Cardiac muscle cell (in vitro differentiated cells and primary cell): ENCODE data around the gene MIR17HG. TPM values are rescaled to one million over a fixed set of nuclear protein-coding genes. Genes with fewer than 3 reads are reported as not detected.

Experiments
- DNase-seq, 2 donors: peaks; one replicate each; pipeline versions ENCODE4 v3.0.0 to v3.0.0-alpha.2; 2010 to 2017; ENCODE audit warnings: low read depth in 1 of 2, low spot score in 1 of 2
- H3K27ac ChIP-seq: fragments of 200-600 bp; sonication (generic); 2 replicates; pipeline ENCODE4 v1.5.1; 2016
- H3K27me3 ChIP-seq: fragments of 200-600 bp; sonication (generic); 2 replicates; pipeline ENCODE4 v1.6.0; 2016; ENCODE audit warnings: control low read depth
- H3K36me3 ChIP-seq: fragments of 200-600 bp; sonication (generic); 2 replicates; pipeline ENCODE4 v1.5.1; 2016; ENCODE audit warnings: control low read depth
- H3K4me1 ChIP-seq: fragments of 200-600 bp; sonication (generic); 2 replicates; pipeline ENCODE4 v1.8.1; 2017; ENCODE audit warnings: low read depth, mild to moderate bottlenecking, mixed run types
- H3K4me3 ChIP-seq: fragments of 200-600 bp; sonication (generic); 2 replicates; pipeline ENCODE4 v1.5.1; 2016; ENCODE audit warnings: mild to moderate bottlenecking
- H3K9me3 ChIP-seq: fragments of 200-600 bp; sonication (generic); 2 replicates; pipeline ENCODE4 v1.5.1; 2017; ENCODE audit warnings: low read depth, mild to moderate bottlenecking, control low read depth
- CTCF ChIP-seq: IDR thresholded peaks from 2 replicates; pipeline ENCODE4 v1.5.1; 2012; ENCODE audit warnings: low read depth, mild to moderate bottlenecking, low read length
- polyA plus RNA-seq: library from polyadenylated mRNA; unstranded; fragments of >200 nt; fragmentation: Nextera tagmentation; extraction: Ambion mirVana; gene quantifications from 2 replicates; pipeline ENCODE4 v1.2.1, GENCODE V29; 2016
- total RNA-seq: library from RNA; depleted of rRNA; stranded (reverse); fragments of >200 nt; gene quantifications from 2 replicates; pipeline ENCODE4 v1.2.3, GENCODE V29; 2016

The MIR17HG gene
- total and polyA plus RNA-seq, 2 experiments from 2014 or later, result 1.5 to 13.1 TPM

GRCh38 chr13:91383836-91384235 is 36.3 kb downstream of the MIR17HG start:
- no peak overlapping the region for H3K27ac ChIP-seq
- no peak for TF ChIP-seq CTCF
- no peaks in the 10 kb centered on the region for H3K36me3 ChIP-seq
- no peak for DNase-seq
- no peak overlapping the region for H3K4me3 ChIP-seq
- H3K27me3 ChIP-seq, result no peaks in the 10 kb centered on the region
- H3K4me1 ChIP-seq, result no peaks in the 10 kb centered on the region
- no peaks in the 10 kb centered on the region for H3K9me3 ChIP-seq

GRCh38 chr13:91384896-91385295 is 37.4 kb downstream of the MIR17HG start:
- H3K4me3 ChIP-seq, result no peak overlapping the region
- H3K4me1 ChIP-seq, result no peaks in the 10 kb centered on the region
- DNase-seq, result no peak
- H3K27ac ChIP-seq, result no peak overlapping the region
- no peaks in the 10 kb centered on the region for H3K27me3 ChIP-seq
- H3K36me3 ChIP-seq, result no peaks in the 10 kb centered on the region
- H3K9me3 ChIP-seq, result no peaks in the 10 kb centered on the region
- TF ChIP-seq CTCF, result no peak

GRCh38 chr13:91389186-91389585 is 41.7 kb downstream of the MIR17HG start:
- peaks cover 8% of the 10 kb centered on the region for H3K27me3 ChIP-seq
- no peaks in the 10 kb centered on the region for H3K9me3 ChIP-seq
- H3K27ac ChIP-seq, result no peak overlapping the region
- H3K36me3 ChIP-seq, result no peaks in the 10 kb centered on the region
- TF ChIP-seq CTCF, result no peak
- DNase-seq, result no peak
- H3K4me3 ChIP-seq, result no peak overlapping the region
- no peaks in the 10 kb centered on the region for H3K4me1 ChIP-seq

- H3K27me3 ChIP-seq, result peaks cover 89% of the 10 kb centered on the region
- no peak overlapping the region for H3K4me3 ChIP-seq
- DNase-seq, result no peak
- no peaks in the 10 kb centered on the region for H3K4me1 ChIP-seq
- TF ChIP-seq CTCF, result no peak
- no peaks in the 10 kb centered on the region for H3K36me3 ChIP-seq
- H3K27ac ChIP-seq, result no peak overlapping the region
- no peaks in the 10 kb centered on the region for H3K9me3 ChIP-seq
Measured at GRCh38 chr13:91397595-91397994, 50.1 kb downstream of the MIR17HG start.

GRCh38 chr13:91398413-91399188 is 51.1 kb downstream of the MIR17HG start, which contains the start of gene GPC5:
TSS of gene GPC5 (plus strand) at chr13:91398621.
- peaks cover 86% of the 10 kb centered on the region for H3K27me3 ChIP-seq
- no peaks in the 10 kb centered on the region for H3K36me3 ChIP-seq
- DNase-seq, result peak; percentile 59 to 86
- peak within 1 kb of the TSS; percentile 75 for H3K4me3 ChIP-seq
- no peak within 1 kb of the TSS for H3K27ac ChIP-seq
- TF ChIP-seq CTCF, result no peak
- H3K9me3 ChIP-seq, result no peaks in the 10 kb centered on the region
- no peaks in the 10 kb centered on the region for H3K4me1 ChIP-seq
